ENCODE data around the gene IL17A. TPM values are rescaled to one million over a fixed set of nuclear protein-coding genes. Genes with fewer than 3 reads are reported as not detected.
A peak's percentile ranks its signal among the peaks of the same experiment; 100 is the strongest.

IL17A gene
- total and polyA plus RNA-seq, 12 donors, result not detected

DNA sequence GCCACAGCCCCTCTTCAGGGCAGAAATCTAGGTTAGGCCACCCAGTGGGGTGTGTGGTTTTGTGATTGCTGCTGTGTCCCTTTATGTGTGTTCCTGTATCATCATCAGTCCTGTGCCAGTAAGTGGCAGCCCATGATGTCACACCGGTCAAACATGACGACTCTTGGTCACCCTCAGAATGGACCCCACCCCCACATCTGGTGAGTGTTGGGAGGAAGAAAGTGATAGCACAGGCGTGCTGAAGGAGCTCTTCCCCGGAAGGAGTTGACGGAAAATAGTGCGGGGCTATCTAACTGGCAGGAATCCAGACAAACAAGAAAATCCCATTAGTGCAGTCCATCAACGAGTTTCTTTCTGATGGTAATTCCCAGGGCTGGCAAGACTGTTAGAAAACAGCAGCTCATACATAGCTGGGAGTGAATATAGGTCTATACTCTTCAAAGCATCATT is 33.4 kb upstream of the IL17A start:
- Histone ChIP-seq H3K27me3 (peaks cover 0 to 19% (median 0%) of the 10 kb centered on the region in 7 donors), H3K4me3 (no peak overlapping the region), H3K36me3 (no peaks in the 10 kb centered on the region), H3K4me1 (peaks cover 0 to 9% (median 0%) of the 10 kb centered on the region in 9 donors), H3K27ac (no peak overlapping the region), H3K9me3 (no peaks in the 10 kb centered on the region)
- 11 to 22% methylated on average over 7 of the region's 7 CpGs for WGBS, 2 donors
- DNase-seq (no peak), ATAC-seq (no peak)
- TF ChIP-seq, protein P1, sequence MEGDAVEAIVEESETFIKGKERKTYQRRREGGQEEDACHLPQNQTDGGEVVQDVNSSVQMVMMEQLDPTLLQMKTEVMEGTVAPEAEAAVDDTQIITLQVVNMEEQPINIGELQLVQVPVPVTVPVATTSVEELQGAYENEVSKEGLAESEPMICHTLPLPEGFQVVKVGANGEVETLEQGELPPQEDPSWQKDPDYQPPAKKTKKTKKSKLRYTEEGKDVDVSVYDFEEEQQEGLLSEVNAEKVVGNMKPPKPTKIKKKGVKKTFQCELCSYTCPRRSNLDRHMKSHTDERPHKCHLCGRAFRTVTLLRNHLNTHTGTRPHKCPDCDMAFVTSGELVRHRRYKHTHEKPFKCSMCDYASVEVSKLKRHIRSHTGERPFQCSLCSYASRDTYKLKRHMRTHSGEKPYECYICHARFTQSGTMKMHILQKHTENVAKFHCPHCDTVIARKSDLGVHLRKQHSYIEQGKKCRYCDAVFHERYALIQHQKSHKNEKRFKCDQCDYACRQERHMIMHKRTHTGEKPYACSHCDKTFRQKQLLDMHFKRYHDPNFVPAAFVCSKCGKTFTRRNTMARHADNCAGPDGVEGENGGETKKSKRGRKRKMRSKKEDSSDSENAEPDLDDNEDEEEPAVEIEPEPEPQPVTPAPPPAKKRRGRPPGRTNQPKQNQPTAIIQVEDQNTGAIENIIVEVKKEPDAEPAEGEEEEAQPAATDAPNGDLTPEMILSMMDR (IDR thresholded peaks at IDR 0.05), result no peak
- intact Hi-C loops (cut with DNase I), result no loop called here

DNA sequence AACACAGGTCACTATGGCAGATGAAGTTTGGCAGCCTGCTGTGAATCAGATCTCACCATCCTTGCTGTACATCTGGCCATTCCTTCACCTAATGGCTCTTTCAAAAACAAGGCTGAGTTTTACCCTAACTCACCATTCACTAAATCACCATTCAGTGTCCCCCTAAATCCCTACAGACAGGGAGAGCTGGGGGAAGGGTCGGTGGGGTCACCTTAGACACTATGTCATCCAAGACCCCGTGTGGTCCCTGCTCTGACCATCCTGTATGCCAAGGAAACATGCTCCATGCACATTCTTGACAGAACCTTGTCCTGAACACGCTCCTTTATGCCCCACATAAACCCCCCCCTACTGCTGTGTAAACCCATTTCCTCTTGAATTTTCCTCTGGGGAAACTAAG is 31.8 kb upstream of the IL17A start:
- Histone ChIP-seq H3K27me3 (peaks cover 0 to 19% (median 0%) of the 10 kb centered on the region in 7 donors), H3K9me3 (no peaks in the 10 kb centered on the region), H3K4me3 (no peak overlapping the region), H3K36me3 (no peaks in the 10 kb centered on the region), H3K4me1 (peaks cover 0 to 9% (median 0%) of the 10 kb centered on the region in 9 donors), H3K27ac (peak overlapping the region in 1 of 10 donors; percentile 55)
- 67 to 74% methylated on average over 3 of the region's 3 CpGs for WGBS, 2 donors
- ATAC-seq (peak in 1 of 8 donors; percentile 15), DNase-seq (no peak)
- TF ChIP-seq, protein P1 (IDR thresholded peaks at IDR 0.05), result no peak
- intact Hi-C loops (cut with DNase I), result no loop called here

DNA sequence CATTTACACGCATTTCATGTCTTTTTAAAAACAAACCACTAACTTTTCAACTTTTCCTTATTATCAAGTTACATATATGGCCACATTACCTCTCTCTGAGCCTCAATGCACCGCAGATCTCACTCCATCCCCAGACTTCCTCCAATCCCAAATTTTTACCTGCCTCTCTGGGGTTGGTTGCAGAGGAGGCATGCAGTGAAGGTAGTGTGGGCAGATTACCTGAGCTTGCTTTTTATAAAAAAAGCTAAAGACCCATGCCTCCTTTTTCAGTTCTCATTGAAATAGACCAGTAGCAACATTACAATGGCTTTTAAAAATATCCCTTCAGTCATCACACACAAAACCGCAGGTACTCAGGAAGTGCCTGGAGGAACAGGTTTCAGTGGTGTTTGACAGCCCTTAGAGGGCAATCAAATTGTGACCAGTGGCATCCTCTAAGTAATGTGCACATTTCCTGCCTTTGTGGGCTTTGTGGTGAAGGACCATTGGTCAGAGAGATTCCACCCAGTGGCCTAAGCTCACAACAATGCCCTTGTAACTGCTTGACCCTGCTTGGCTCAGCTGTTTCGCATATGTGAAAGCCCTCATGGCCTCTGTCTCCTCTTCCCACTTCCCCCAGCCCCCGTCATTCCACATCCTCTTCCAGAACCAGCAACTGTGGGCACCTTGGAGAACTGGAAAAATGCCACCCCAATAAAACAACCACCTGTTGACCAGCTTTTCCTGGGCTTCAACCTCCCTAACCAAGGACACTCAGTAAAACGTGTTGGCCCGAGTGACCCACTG is 30.2 kb upstream of the IL17A start:
- Histone ChIP-seq H3K4me3 (no peak overlapping the region), H3K4me1 (peaks cover 0 to 9% (median 0%) of the 10 kb centered on the region in 9 donors), H3K27ac (peak overlapping the region in 1 of 10 donors; percentile 55), H3K27me3 (peaks cover 0 to 19% (median 0%) of the 10 kb centered on the region in 7 donors), H3K9me3 (peaks cover 0 to 5% (median 0%) of the 10 kb centered on the region in 11 donors), H3K36me3 (no peaks in the 10 kb centered on the region)
- DNase-seq (no peak), ATAC-seq (peak in 3 of 8 donors; percentile 17 to 53 (median 34))
- TF ChIP-seq, protein P1 (IDR thresholded peaks at IDR 0.05), result no peak
- WGBS, 2 donors, result 56 to 60% methylated on average over 7 of the region's 7 CpGs
- intact Hi-C loops (cut with DNase I), result no loop called here

DNA sequence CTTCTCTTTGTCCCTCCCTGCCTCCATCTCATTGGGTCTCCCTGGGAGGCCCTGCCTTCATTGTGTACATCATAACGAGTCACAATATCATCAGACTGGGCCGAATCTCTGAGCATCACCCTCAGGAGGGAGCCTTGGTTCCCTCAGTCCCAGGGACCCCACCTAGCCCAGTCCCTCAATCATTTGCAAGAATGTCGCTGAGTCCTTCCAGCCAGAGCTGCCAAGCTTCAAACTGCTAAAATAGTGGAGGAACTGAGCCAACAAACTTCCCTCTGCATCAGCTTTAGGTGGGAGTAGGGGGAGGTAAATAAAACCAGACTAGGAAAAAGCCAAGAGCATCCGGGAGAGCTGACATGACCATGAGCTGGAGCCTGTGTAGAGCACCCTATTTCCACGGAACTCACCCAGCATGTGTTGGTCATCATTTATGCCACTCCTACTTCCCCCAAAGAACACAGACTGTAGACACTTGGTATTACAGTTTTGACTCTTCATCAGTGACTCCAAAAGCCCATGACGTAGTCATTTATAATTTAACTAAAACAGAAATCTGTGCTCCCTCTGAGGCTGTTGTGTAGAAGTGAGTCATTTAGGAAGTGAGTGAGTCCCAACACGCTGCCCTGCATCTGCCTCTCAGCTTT is 28.8 kb upstream of the IL17A start:
- DNase-seq (no peak), ATAC-seq (no peak)
- intact Hi-C loops (cut with DNase I), result no loop called here
- TF ChIP-seq, protein P1 (IDR thresholded peaks at IDR 0.05), result no peak
- H3K36me3 ChIP-seq, result no peaks in the 10 kb centered on the region
- H3K27me3 ChIP-seq, result peaks cover 0 to 19% (median 0%) of the 10 kb centered on the region in 7 donors
- WGBS, 2 donors, result 62 to 65% methylated on average over 7 of the region's 7 CpGs
- H3K4me3 ChIP-seq, result no peak overlapping the region
- no peak overlapping the region for H3K27ac ChIP-seq
- H3K4me1 ChIP-seq, result peaks cover 0 to 9% (median 0%) of the 10 kb centered on the region in 9 donors
- H3K9me3 ChIP-seq, result peaks cover 0 to 7% (median 0%) of the 10 kb centered on the region in 11 donors
